T-helper 2 cell treated with Interferon-gamma antibody and Interleukin-4, amounts not matched to agents 100 ng/mL and 5 ng/mL, for 36 hours (primary cell): ENCODE measurements around the gene LIMK1. TPM values are rescaled to one million over a fixed set of nuclear protein-coding genes. Genes with fewer than 3 reads are reported as not detected.
"Not testable (repeated sequence)": the region's sequence is repeated elsewhere in the genome, so short reads cannot be mapped to it uniquely, and the experiment has no call there.

Experiments
- intact Hi-C: fragments of 100-400 bp; cut with micrococcal nuclease; formaldehyde crosslinking; loops from one replicate; pipeline ENCODE4 v1.15.1; 2023
- total RNA-seq: library from RNA; stranded (reverse); gene quantifications from 2 replicates; pipeline ENCODE4 v1.2.3, GENCODE V29; 2022

Gene LIMK1
- total RNA-seq, 1 donor from 2014 or later = 24.9 TPM

GRCh38 chr7:74119831-74120230 is 36.2 kb downstream of the LIMK1 start:
- intact Hi-C loops = no loop called here

GRCh38 chr7:74121401-74122249 is 38.0 kb downstream of the LIMK1 start:
- intact Hi-C loops = no loop called here

DNA sequence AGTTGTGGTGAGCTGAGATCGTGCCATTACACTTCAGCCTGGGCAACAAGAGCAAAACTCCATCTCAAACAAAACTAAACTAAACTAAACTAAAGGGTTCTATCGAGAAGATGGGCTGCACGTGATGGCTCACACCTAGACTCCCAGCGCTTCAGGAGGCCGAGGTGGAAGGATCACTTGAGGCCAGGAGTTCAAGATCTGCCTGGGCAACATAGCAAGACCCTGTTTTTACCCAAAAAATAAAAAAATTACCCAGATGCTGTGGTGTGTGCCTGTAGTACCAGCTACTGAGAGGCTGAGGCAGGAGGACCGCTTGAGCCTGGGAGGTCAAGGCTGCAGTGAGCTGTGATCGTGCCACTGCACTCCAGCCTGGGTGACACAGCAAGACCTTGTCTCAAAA is 40.3 kb downstream of the LIMK1 start:
- intact Hi-C loops = not testable (repeated sequence)

DNA sequence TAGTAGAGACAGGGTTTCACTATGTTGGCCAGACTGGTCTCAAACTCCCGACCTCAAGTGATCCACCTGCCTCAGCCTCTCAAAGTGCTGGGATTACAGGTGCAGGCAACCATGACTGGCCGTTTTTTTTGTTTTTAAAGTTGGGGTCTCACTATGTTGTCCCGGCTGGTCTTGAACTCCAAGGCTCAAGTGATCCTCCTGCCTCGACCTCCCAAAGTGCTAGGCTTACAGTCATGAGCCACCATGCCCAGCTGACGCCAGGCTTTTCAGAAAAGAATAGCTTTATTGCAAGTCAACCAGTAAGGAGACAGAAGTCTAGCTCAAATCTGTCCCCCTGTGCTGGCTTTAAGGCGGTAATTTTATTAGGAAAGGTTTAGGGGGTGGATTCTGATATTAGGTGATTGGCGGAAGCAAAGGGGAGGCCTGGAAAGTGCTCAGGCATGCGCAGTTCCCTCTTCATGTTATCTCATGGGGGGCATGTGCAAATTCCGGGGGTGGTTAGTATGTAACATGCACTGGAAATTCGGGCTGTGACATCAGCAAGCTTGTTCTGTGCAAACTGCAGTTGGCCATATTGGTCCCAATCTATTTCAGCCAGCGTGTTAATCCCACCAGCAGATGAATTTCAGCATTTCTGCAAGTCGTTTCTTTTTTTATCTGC is 42.7 kb downstream of the LIMK1 start:
- intact Hi-C loops = no loop called here

- intact Hi-C loops = no loop called here
These were observed 46.3 kb downstream of the LIMK1 start for GRCh38 chr7:74129887-74130286.

- intact Hi-C loops = no loop called here
These were observed 46.9 kb downstream of the LIMK1 start for GRCh38 chr7:74130518-74130917.

GRCh38 chr7:74134117-74134620 is 50.6 kb downstream of the LIMK1 start:
- intact Hi-C loops = no loop called here

- intact Hi-C loops = no loop called here
These were observed 54.8 kb downstream of the LIMK1 start for GRCh38 chr7:74138334-74138867.

DNA sequence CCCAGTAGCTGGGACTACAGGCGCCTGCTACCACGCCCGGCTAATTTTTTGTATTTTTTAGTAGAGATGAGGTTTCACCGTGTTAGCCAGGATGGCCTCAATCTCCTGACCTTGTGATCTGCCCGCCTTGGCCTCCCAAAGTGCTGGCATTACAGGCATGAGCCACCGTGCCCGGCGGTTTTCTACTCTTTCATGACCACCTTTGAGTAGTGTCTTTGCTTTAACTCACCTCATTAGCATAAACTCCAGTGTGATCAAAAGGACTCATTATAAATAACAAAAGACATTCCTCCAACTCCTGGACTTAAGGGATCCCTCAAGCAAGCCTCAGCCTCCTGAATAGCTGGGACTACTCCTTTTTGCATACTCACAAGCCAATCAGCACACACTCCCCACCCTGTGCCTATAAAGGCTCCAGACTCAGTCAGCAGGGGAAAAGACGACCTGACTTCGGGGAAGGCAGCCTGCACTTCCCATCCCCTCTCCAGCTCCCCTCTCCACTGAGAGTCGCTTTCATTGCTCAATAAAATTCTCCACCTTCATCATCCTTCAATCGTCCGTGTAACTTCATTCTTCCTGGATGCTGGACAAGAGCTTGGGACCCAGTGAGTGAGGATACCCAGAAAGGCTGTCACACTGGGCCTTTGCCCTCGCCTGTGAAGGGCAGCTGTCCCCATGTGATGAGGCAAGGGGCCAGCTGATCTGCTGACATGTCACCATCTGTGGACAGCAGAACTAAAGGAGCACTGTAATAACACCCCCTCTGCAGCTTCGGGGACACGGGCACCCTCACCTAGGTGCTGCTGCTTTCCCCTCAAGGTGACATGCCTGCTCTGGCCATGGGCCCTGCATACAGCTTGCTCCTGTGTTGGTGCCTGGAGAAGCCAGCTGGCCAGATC is 55.6 kb downstream of the LIMK1 start:
- intact Hi-C loops = no loop called here

- intact Hi-C loops = no loop called here
These were observed 58.1 kb downstream of the LIMK1 start for GRCh38 chr7:74141705-74142104.

DNA sequence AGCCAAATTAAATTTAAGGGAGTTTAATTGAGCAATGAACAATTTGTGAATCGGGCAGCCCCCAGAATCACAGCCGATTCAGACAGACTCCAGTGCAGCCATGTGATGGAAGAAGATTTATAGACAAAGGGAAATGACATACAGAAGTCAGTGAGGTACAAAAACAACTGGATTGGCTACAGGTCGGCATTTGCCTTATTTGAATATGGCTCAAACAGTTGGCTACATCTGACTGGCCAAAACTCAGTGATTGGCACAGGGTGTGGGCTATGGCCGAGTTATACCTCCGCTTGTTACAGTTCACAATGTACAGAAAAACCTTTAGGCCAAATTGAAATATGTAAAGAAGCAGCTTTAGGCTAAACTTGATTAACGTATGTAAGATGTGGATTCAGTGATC is 59.8 kb downstream of the LIMK1 start:
- intact Hi-C loops = no loop called here

DNA sequence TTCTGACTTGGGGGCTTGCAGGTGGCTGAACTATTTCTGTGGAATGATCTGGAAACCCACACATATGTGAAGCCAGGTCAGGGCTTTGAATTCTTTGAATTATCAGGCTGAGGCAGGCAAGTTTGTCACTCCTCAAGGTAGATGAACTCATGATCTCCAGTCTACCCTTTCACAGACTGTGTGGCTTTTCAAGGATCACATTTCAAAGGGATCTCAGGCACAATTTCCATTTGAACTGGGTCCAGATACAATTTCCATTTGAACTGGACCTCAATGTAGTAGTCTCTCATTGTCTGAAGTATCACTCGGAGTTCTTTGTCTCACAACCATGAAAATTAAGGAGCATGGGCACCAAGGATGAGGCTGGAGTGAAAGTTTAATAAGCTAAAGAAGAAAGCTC is 64.9 kb downstream of the LIMK1 start:
- intact Hi-C loops = no loop called here

DNA sequence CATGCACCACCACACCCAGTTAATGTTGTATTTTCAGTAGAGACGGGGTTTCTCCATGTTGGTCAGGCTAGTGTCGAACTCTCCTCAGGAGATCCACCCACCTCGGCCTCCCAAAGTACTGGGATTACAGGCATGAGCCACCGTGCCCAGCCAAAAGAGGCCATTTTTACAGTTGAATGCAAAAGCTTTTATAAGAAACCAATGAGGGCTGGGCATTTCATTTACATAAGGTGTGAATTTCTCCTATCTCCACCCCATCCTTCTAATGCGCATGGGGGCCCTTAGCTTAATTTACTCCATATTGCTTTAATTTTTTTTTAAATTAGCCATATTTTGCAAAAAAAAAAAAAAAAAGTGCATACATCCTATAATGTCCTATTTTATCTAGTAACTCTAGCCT is 65.5 kb downstream of the LIMK1 start:
- intact Hi-C loops = no loop called here

DNA sequence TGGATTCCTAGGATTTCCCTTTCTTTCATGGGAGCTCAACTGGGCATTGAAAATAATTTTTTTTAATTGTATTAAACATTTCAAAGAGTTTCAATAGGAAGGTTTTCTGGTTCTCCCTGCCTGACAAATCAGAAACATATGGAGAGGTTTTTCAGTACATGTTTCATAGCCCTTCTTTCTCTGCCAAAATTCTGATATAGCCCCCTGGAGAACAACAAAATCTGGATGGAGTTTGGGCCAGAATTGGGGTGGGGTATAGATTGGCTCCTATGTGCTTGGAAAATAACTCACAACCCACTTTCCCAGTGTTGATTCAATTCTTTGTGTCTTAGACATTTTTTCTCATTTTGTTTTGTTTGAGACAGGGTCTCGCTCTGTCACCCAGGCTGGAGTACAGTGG is 66.0 kb downstream of the LIMK1 start:
- intact Hi-C loops = no loop called here

DNA sequence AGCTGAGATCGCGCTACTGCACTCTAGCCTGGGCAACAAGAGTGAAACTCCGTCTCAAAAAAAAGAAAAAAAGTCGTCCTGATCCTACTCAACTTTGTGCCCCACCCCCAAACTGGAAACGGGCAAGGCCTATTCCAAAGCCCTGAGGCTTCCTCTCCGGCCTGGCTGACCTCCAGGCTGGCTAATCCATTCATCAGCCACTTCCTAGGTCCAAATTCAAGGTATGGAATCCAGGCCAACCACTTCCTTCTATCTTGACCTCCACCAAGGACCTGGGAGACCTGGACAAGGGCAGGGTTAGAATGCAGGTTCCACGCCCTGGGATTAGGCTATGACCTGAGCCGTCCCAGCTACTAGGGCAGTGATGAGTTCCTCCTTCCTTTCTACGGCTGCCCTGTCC is 70.1 kb downstream of the LIMK1 start:
- intact Hi-C loops = no loop called here

DNA sequence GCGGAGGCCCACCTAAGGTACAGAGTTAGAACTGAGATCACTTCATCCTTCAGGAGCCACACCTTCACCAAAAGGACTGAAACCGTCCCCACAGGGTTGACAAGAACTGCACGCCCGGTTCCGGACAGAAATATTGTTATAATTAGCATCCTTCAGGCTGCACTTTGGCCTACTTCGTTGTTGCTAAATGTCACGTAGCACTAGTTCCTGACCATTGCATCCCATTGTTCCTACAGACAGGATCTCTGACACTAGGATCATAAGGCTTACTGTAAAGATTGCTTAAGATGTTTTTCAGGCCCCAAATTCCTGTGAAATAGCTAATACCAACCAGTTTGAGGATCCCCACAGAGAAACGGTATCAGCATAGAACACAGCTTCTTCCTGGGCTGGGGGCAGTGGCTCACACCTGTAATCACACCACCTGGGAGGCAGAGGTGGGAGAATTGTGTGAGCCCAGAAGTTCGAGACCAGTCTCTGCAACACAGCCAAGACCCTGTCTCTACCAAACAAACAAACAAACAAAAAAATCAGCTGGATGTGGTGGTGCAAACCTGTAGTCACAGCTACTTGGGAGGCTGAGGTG is 72.3 kb downstream of the LIMK1 start:
- intact Hi-C loops = no loop called here

DNA sequence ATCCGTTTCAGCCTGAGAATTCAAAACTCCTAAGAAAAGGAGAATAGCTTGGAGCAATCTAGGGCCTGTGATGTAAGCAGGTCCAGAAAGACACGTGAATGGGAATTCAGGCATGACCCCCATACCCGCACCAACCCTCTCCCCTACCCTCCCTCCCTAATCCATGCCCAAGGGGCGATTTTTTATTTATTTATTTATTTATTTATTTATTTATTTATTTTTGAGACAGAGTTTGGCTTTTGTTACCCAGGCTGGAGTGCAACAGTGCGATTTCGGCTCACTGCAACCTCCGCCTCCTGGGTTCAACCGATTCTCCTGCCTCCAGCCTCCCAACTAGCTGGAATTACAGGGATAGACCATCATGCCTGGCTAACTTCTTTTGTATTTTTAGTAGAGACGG is 74.0 kb downstream of the LIMK1 start:
- intact Hi-C loops = no loop called here

- intact Hi-C loops = no loop called here
These were observed 81.4 kb downstream of the LIMK1 start for GRCh38 chr7:74164985-74165456.

DNA sequence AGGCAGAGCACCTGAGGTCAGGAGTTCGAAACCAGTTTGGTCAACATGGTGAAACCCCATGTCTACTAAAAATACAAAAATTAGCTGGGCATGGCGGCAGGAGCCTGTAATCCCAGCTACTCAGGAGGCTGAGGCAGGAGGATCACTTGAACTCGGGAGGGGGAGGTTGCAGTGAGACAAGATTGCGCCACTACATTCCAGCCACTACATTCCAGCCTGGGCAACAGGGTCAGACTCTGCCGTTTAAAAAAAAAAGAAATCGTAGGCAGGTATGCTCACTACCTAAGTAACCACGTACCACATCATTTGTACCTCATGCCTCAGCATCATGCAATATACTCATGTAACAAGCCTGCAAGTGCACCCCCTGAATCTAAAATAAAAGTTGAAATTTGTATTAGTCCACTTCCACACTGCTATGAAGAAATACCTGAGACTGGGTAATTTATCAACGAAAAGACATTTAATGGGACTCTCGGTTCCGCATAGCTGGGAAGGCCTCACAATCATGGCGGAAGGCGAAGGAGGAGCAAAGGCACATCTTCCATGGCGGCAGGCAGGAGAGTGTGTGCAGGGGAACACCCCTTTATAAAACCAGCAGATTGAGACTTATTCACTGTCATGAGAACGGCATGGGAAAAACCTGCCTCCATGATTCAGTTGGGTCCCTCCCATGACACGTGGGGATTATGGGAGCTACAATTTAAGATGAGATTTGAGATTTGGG is 82.4 kb downstream of the LIMK1 start:
- intact Hi-C loops = no loop called here

DNA sequence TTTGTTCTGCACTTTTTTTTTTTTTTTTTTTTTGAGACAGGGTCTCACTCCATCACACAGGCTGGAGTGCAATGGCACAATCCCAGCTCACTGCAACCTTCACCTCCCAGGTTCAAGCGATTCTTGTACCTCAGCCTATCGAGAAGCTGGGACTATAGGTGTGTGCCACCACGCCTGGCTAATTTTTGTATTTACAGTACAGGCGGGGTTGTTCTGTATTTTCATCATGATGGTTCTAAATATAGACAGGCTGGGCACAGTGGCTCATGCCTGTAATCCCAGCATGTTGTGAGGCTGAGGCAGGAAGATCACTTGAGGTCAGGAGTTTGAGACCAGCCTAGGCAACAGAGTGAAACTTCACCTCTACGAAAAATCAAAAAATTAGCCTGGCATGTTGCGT is 83.7 kb downstream of the LIMK1 start:
- intact Hi-C loops = not testable (repeated sequence)
